GM12878 (cell line): ENCODE results near the gene SIX3. TPM values are rescaled to one million over a fixed set of nuclear protein-coding genes. Genes with fewer than 3 reads are reported as not detected.

Experiments
- ATAC-seq: fragments of 200-7000 bp; cut with Tn5 transposase; 3 replicates; pipeline ENCODE4 v1.9.1; 2020; ENCODE audit warnings: mild to moderate bottlenecking, moderate library complexity
- BruUV-seq: library from RNA; stranded (reverse); fragments of 400-500 nt; replicated peaks from 2 replicates; lab custom pipeline; 2021; lab: Mats Ljungman, UMichigan
- CTCF ChIA-PET: fragments of 300-600 bp; sonication (Branson Sonifier 250); formaldehyde crosslinking; extraction: SDS; loops from one replicate; lab custom pipeline; 2021; ENCODE audit warnings: inconsistent platforms; lab: Yijun Ruan, JAX
- POLR2A ChIA-PET: fragments of 350-600 bp; formaldehyde crosslinking; extraction: SDS; loops from one replicate; lab custom pipeline; 2021; ENCODE audit warnings: inconsistent platforms; lab: Charles Lee
- RAD21 ChIA-PET: fragments of 300-600 bp; sonication (Branson Sonifier 250); formaldehyde crosslinking; loops from one replicate; lab custom pipeline; 2023; ENCODE audit warnings: antibody characterized with exemption; ENCODE audit not compliant: unreplicated experiment; lab: Charles Lee
- SMC1A ChIA-PET: fragments of 300-600 bp; sonication (Branson Sonifier 250); formaldehyde crosslinking; loops from one replicate; lab custom pipeline; 2023; ENCODE audit not compliant: unreplicated experiment, uncharacterized antibody; lab: Charles Lee
- DNase-seq: peaks from one replicate; pipeline ENCODE4 v3.0.0-alpha.2; 2011; ENCODE audit warnings: low read depth, low spot score
- FAIRE-seq: peaks from 3 replicates; lab custom pipeline; 2011; peaks lifted over from hg19 to GRCh38; lab: Jason Lieb, UNC
- H2AFZ ChIP-seq: 2 replicates; pipeline ENCODE4 v1.6.0; 2011; ENCODE audit warnings: low read depth, low read length, control low read depth; ENCODE audit not compliant: control insufficient read depth
- H3K27ac ChIP-seq: 2 replicates; pipeline ENCODE4 v1.5.1; 2011; ENCODE audit warnings: control low read depth; ENCODE audit not compliant: control insufficient read depth, insufficient read depth
- H3K27me3 ChIP-seq, 2 experiments: replicated peaks in 1 of 2; 2 replicates each; pipeline versions ENCODE4 v1.6.0 to v1.6.1; 2011; ENCODE audit warnings: low read length in 1 of 2; ENCODE audit not compliant: control insufficient read depth in 2 of 2, insufficient read depth in 2 of 2
- H3K36me3 ChIP-seq, 2 experiments: 2 replicates each; pipeline ENCODE4 v1.5.1; 2011; ENCODE audit warnings: low read length in 1 of 2; ENCODE audit not compliant: control insufficient read depth in 2 of 2, insufficient read depth in 2 of 2
- H3K4me1 ChIP-seq: 2 replicates; pipeline ENCODE4 v1.6.1; 2011; ENCODE audit warnings: mild to moderate bottlenecking, low read length, moderate library complexity, mixed read lengths; ENCODE audit not compliant: control insufficient read depth, insufficient read depth
- H3K4me2 ChIP-seq: 2 replicates; pipeline ENCODE4 v1.6.0; 2011; ENCODE audit warnings: control low read depth; ENCODE audit not compliant: control insufficient read depth, insufficient read depth
- H3K4me3 ChIP-seq: fragments of 200-600 bp; sonication (generic); 2 replicates; pipeline ENCODE4 v1.5.1; 2016
- H3K79me2 ChIP-seq: 2 replicates; pipeline ENCODE4 v1.6.0; 2011; ENCODE audit warnings: low read length; ENCODE audit not compliant: control insufficient read depth, insufficient read depth
- H3K9ac ChIP-seq: 2 replicates; pipeline ENCODE4 v1.8.0; 2011; ENCODE audit warnings: low read length, control low read depth, mixed read lengths; ENCODE audit not compliant: control insufficient read depth, insufficient read depth
- H3K9me3 ChIP-seq: replicated peaks from 3 replicates; pipeline ENCODE4 v1.5.1; 2011; ENCODE audit warnings: mild to moderate bottlenecking, low read length; ENCODE audit not compliant: control insufficient read depth, insufficient read depth
- H4K20me1 ChIP-seq: 2 replicates; pipeline ENCODE4 v1.6.0; 2011; ENCODE audit not compliant: control insufficient read depth, insufficient read depth
- DPF2 ChIP-seq: fragments of 450-650 bp; IDR thresholded peaks from 2 replicates; pipeline ENCODE4 v1.6.1; 2017; ENCODE audit warnings: mild to moderate bottlenecking
- POU2F2 ChIP-seq: IDR thresholded peaks from 3 replicates; pipeline ENCODE4 v1.6.1; 2011; ENCODE audit warnings: low read depth, mild to moderate bottlenecking, low read length, borderline replicate concordance
- SMC3 ChIP-seq: IDR thresholded peaks from 2 replicates; pipeline ENCODE4 v1.6.1; 2011; ENCODE audit warnings: low read length, improper control_type of control experiment, borderline replicate concordance
- SUZ12 ChIP-seq: fragments of 200-600 bp; sonication (generic); IDR thresholded peaks from one replicate; pipeline ENCODE4 v1.6.1; 2018; ENCODE audit warnings: antibody characterized with exemption, mild to moderate bottlenecking; ENCODE audit not compliant: unreplicated experiment
- WGBS: methylation state at CpG from one replicate; pipeline ENCODE4 v1.1.6; 2016; ENCODE audit warnings: low lambda C conversion rate; ENCODE audit not compliant: insufficient replicate concordance, insufficient coverage; ENCODE audit errors: missing lambda C conversion rate; 5-methylcytosine and 5-hydroxymethylcytosine counted together
- in situ Hi-C: fragments of 300-500 bp; cut with MboI; formaldehyde crosslinking; loops from 9 replicates; pipeline ENCODE4 v1.14.3; 2018; ENCODE audit warnings: mixed read lengths
- intact Hi-C: fragments of 100-400 bp; cut with micrococcal nuclease; formaldehyde crosslinking; loops from one replicate; pipeline ENCODE4 v1.14.2; 2022; ENCODE audit not compliant: unreplicated experiment
- polyA plus RNA-seq, 11 experiments: library from polyadenylated mRNA; depleted of rRNA in 4 of 11; unstranded in 6 of 11; stranded (reverse) in 5 of 11; fragments of >200 nt; fragmentation: Nextera tagmentation in 4 of 11; fragmentation: Illumina TruSeq in 1 of 11; extraction: Ambion mirVana in 4 of 11; extraction: Trizol in 1 of 11; gene quantifications; 1 replicate in 1 of 11; 2 replicates in 10 of 11; pipeline versions ENCODE4 v1.2.1 to v1.2.3, GENCODE V29; 2011 to 2016; ENCODE audit warnings: inconsistent platforms in 2 of 11, missing spikeins in 2 of 11, low read depth in 1 of 11
- total RNA-seq, 4 experiments: library from RNA; depleted of rRNA in 3 of 4; stranded (reverse); fragments of >200 nt in 3 of 4; fragmentation: Illumina TruSeq in 1 of 4; extraction: Trizol in 1 of 4; gene quantifications; 2 replicates each; pipeline versions ENCODE4 v1.2.1 to v1.2.3, GENCODE V29; 2013 to 2021
- TF ChIP-seq, protein P1 (sequence below): fragments of 450-650 bp; IDR thresholded peaks from 2 replicates; pipeline ENCODE4 v1.6.1; 2017; ENCODE audit warnings: antibody characterized with exemption, mild to moderate bottlenecking, moderate library complexity

The SIX3 gene
- total and polyA plus RNA-seq, 10 of the 15 experiments (the other 5 are each of a cell fraction or from before 2014, with no cell fraction given), result 0.05 to 0.42 (median 0.13) TPM; not detected in 4

GRCh38 chr2:44937688-44938240 is 3.7 kb upstream of the SIX3 start (continued):
- TF ChIP-seq, protein P1, sequence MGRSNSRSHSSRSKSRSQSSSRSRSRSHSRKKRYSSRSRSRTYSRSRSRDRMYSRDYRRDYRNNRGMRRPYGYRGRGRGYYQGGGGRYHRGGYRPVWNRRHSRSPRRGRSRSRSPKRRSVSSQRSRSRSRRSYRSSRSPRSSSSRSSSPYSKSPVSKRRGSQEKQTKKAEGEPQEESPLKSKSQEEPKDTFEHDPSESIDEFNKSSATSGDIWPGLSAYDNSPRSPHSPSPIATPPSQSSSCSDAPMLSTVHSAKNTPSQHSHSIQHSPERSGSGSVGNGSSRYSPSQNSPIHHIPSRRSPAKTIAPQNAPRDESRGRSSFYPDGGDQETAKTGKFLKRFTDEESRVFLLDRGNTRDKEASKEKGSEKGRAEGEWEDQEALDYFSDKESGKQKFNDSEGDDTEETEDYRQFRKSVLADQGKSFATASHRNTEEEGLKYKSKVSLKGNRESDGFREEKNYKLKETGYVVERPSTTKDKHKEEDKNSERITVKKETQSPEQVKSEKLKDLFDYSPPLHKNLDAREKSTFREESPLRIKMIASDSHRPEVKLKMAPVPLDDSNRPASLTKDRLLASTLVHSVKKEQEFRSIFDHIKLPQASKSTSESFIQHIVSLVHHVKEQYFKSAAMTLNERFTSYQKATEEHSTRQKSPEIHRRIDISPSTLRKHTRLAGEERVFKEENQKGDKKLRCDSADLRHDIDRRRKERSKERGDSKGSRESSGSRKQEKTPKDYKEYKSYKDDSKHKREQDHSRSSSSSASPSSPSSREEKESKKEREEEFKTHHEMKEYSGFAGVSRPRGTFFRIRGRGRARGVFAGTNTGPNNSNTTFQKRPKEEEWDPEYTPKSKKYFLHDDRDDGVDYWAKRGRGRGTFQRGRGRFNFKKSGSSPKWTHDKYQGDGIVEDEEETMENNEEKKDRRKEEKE, result no peak
- TF ChIP-seq SMC3 (no peak), DPF2 (no peak)

- peak; percentile 33 for TF ChIP-seq SUZ12
- TF ChIP-seq POU2F2, result no peak
- TF ChIP-seq, all 136 proteins: peak for 1
- Histone ChIP-seq H3K79me2 (no peaks in the 10 kb centered on the region), H3K4me2 (peak overlapping the region; percentile 44; the same call in 1 of the 2 replicates), H3K4me1 (no peaks in the 10 kb centered on the region), H4K20me1 (no peaks in the 10 kb centered on the region), H3K27ac (no peak overlapping the region), H3K9me3 (peaks cover 2% of the 10 kb centered on the region; the same call in 1 of the 3 replicates), H3K27me3 (peaks cover 33 to 36% of the 10 kb centered on the region in 2 experiments), H3K9ac (no peak overlapping the region), H3K36me3 (no peaks in the 10 kb centered on the region), H2AFZ (no peak overlapping the region), H3K4me3 (no peak overlapping the region)
- 19% methylated on average over 54 of the region's 62 CpGs for WGBS
- ChIA-PET RAD21 (interaction anchor here (1.2 kb wide), 1 partner anchor 457 kb away, joined by 3 read pairs; no protein-coding TSS in a partner anchor), CTCF (interaction anchor here (0.6 to 1.0 kb wide), 3 partner anchors 159 to 724 kb away, joined by 3 read pairs; no protein-coding TSS in a partner anchor), SMC1A (interaction anchor here (1.1 kb wide), 1 partner anchor 459 kb away, joined by 3 read pairs; no protein-coding TSS in a partner anchor), POLR2A (interaction anchor here (0.6 kb wide), 1 partner anchor 100 kb away, joined by 3 read pairs; no protein-coding TSS in a partner anchor)
- ATAC-seq, result peak; percentile 39
- DNase-seq, result no peak
- no TSS peak for BruUV-seq
- intact Hi-C loops, result no loop called here
- in situ Hi-C loops, result no loop called here
- FAIRE-seq, result no peak
Measured at GRCh38 chr2:44938287-44939105, 3.0 kb upstream of the SIX3 start.
